HepG2 (cell line): ENCODE data around the gene FBXW2. TPM values are rescaled to one million over a fixed set of nuclear protein-coding genes. Genes with fewer than 3 reads are reported as not detected.

Experiments used
- ATF3 ChIP-seq: sonication (generic); formaldehyde crosslinking; IDR thresholded peaks from 2 replicates; pipeline ENCODE4 v1.4.0; 2020; ENCODE audit warnings: missing genetic modification reagents
- HIC2 ChIP-seq: sonication (generic); formaldehyde crosslinking; IDR thresholded peaks from 2 replicates; pipeline ENCODE4 v1.9.0; 2022; ENCODE audit warnings: low read depth, missing genetic modification reagents
- LBX2 ChIP-seq: sonication (generic); formaldehyde crosslinking; IDR thresholded peaks from 2 replicates; pipeline ENCODE4 v1.5.0; 2020; ENCODE audit warnings: missing genetic modification reagents, mild to moderate bottlenecking, borderline replicate concordance
- MAFG ChIP-seq: sonication (generic); formaldehyde crosslinking; IDR thresholded peaks from 2 replicates; pipeline ENCODE4 v1.5.1; 2020; ENCODE audit warnings: mild to moderate bottlenecking, missing genetic modification reagents
- MLXIP ChIP-seq: sonication (generic); formaldehyde crosslinking; IDR thresholded peaks from 2 replicates; pipeline ENCODE4 v1.9.0; 2021; ENCODE audit warnings: missing genetic modification reagents, borderline replicate concordance
- NAIF1 ChIP-seq: sonication (generic); formaldehyde crosslinking; IDR thresholded peaks from 2 replicates; pipeline ENCODE4 v1.5.0; 2020; ENCODE audit warnings: mild to moderate bottlenecking, missing genetic modification reagents, borderline replicate concordance
- NFIC ChIP-seq: IDR thresholded peaks from 2 replicates; pipeline ENCODE4 v1.6.1; 2012; ENCODE audit warnings: mild to moderate bottlenecking, low read length, inconsistent platforms
- RARG ChIP-seq: sonication (generic); formaldehyde crosslinking; IDR thresholded peaks from 2 replicates; pipeline ENCODE4 v1.4.0; 2020; ENCODE audit warnings: low read depth, mild to moderate bottlenecking, missing genetic modification reagents
- RXRA ChIP-seq: sonication (generic); formaldehyde crosslinking; IDR thresholded peaks from 2 replicates; pipeline ENCODE4 v1.5.1; 2020; ENCODE audit warnings: missing genetic modification reagents
- SATB2 ChIP-seq: sonication (generic); formaldehyde crosslinking; IDR thresholded peaks from 2 replicates; pipeline ENCODE4 v1.5.0; 2020; ENCODE audit warnings: missing genetic modification reagents
- SYNCRIP ChIP-seq: fragments of 200-400 bp; formaldehyde crosslinking; IDR thresholded peaks from 2 replicates; pipeline ENCODE4 v1.6.1; 2018; ENCODE audit warnings: mild to moderate bottlenecking, low read depth, low read length; ENCODE audit not compliant: insufficient read depth
- TCF12 ChIP-seq, 2 experiments: fragments of 450-650 bp in 1 of 2; sonication (generic) in 1 of 2; formaldehyde crosslinking in 1 of 2; IDR thresholded peaks; 2 replicates each; pipeline versions ENCODE4 v1.6.1 to v1.8.0; 2017 to 2022; ENCODE audit warnings: antibody characterized with exemption in 1 of 2, mild to moderate bottlenecking in 1 of 2, missing genetic modification reagents in 1 of 2, moderate library complexity in 1 of 2
- ZC3H4 ChIP-seq: sonication (generic); formaldehyde crosslinking; IDR thresholded peaks from 2 replicates; pipeline ENCODE4 v1.4.0; 2020; ENCODE audit warnings: missing genetic modification reagents, borderline replicate concordance
- ZNF160 ChIP-seq: sonication (generic); formaldehyde crosslinking; IDR thresholded peaks from 2 replicates; pipeline ENCODE4 v1.8.0; 2022; ENCODE audit warnings: mild to moderate bottlenecking, inconsistent platforms, missing genetic modification reagents
- ZNF251 ChIP-seq: sonication (generic); formaldehyde crosslinking; IDR thresholded peaks from 2 replicates; pipeline ENCODE4 v1.9.0; 2021; ENCODE audit warnings: mild to moderate bottlenecking, missing genetic modification reagents
- ZNF484 ChIP-seq: sonication (generic); formaldehyde crosslinking; IDR thresholded peaks from 2 replicates; pipeline ENCODE4 v1.5.1; 2020; ENCODE audit warnings: mild to moderate bottlenecking, low read depth, missing genetic modification reagents, borderline replicate concordance
- ZNF768 ChIP-seq: sonication (generic); formaldehyde crosslinking; IDR thresholded peaks from 2 replicates; pipeline ENCODE4 v1.4.0; 2020; ENCODE audit warnings: missing genetic modification reagents
- ZNF776 ChIP-seq: sonication (generic); formaldehyde crosslinking; IDR thresholded peaks from 2 replicates; pipeline ENCODE4 v1.4.0; 2020; ENCODE audit warnings: mild to moderate bottlenecking, missing genetic modification reagents
- ZNF781 ChIP-seq: sonication (generic); formaldehyde crosslinking; IDR thresholded peaks from 2 replicates; pipeline ENCODE4 v1.5.1; 2020; ENCODE audit warnings: borderline replicate concordance, mild to moderate bottlenecking, missing genetic modification reagents; ENCODE audit errors: not compliant biosample characterization
- ZNF879 ChIP-seq: sonication (generic); formaldehyde crosslinking; IDR thresholded peaks from 2 replicates; pipeline ENCODE4 v1.8.1; 2023; ENCODE audit warnings: missing genetic modification reagents
- polyA plus RNA-seq, 8 experiments: library from polyadenylated mRNA; depleted of rRNA in 3 of 8; stranded (reverse) in 7 of 8; unstranded in 1 of 8; fragments of >200 nt; fragmentation: Illumina TruSeq in 4 of 8; extraction: Trizol in 4 of 8; gene quantifications; 2 replicates each; pipeline versions ENCODE4 v1.2.1 to v1.2.3, GENCODE V29; 2011 to 2016; ENCODE audit warnings: low read depth in 4 of 8, missing spikeins in 1 of 8, mixed read lengths in 1 of 8; ENCODE audit not compliant: insufficient read depth in 1 of 8
- total RNA-seq, 5 experiments: library from RNA; depleted of rRNA; stranded (reverse); fragments of >200 nt; fragmentation: Illumina TruSeq; extraction: Trizol; gene quantifications; 2 replicates each; pipeline ENCODE4 v1.2.3, GENCODE V29; 2016; ENCODE audit warnings: low read depth in 1 of 5
- TF ChIP-seq, protein P1 (sequence below): sonication (generic); formaldehyde crosslinking; IDR thresholded peaks from 2 replicates; pipeline ENCODE4 v1.5.0; 2020; ENCODE audit warnings: mild to moderate bottlenecking, missing genetic modification reagents, borderline replicate concordance

The FBXW2 gene
- total and polyA plus RNA-seq, 2 of the 13 experiments (the other 11 are each of a cell fraction or from before 2014, with no cell fraction given) = 35.4 to 43.1 TPM

DNA sequence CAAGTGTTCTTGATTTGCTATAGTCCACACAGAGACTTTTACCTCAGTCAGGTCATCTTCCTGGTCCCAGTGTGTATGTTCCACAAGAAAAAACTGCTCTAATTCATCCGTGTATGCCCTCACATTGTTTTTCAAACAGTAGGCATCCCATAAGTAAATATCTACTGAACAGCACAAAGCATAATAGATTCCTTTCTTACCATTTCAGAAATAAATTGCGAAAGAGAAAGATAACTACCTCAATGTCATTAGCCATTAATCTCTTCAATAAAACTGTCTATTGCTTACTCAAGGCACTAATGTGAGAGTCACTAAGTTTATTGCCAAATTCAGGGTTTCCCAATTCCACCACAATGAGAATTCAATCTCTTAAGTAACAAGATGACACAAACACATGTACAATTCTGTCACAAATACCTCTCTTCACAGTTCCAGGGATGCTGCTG is 9.6 kb downstream of the FBXW2 start (continued):
- TF ChIP-seq NFIC (no peak), ZNF160 (CRISPR knock-in tag) (no peak), RXRA (CRISPR knock-in tag) (no peak), ZNF484 (no peak), ZNF879 (no peak), TCF12 (IDR thresholded peaks at IDR 0.05) (no peak), TCF12 (CRISPR knock-in tag; IDR thresholded peaks at IDR 0.05) (no peak), ZNF251 (no peak), MLXIP (CRISPR knock-in tag) (no peak), ATF3 (CRISPR knock-in tag) (no peak), ZC3H4 (CRISPR knock-in tag) (no peak), SATB2 (0 out of 2 replicates have a peak, but pooled peaks have one; percentile 76), ZNF768 (CRISPR knock-in tag) (no peak), RARG (no peak), LBX2 (CRISPR knock-in tag) (no peak), NAIF1 (CRISPR knock-in tag) (no peak), SYNCRIP (no peak), MAFG (no peak), HIC2 (CRISPR knock-in tag) (no peak), ZNF781 (CRISPR knock-in tag) (no peak), ZNF776 (CRISPR knock-in tag) (no peak)
- TF ChIP-seq, protein P1, sequence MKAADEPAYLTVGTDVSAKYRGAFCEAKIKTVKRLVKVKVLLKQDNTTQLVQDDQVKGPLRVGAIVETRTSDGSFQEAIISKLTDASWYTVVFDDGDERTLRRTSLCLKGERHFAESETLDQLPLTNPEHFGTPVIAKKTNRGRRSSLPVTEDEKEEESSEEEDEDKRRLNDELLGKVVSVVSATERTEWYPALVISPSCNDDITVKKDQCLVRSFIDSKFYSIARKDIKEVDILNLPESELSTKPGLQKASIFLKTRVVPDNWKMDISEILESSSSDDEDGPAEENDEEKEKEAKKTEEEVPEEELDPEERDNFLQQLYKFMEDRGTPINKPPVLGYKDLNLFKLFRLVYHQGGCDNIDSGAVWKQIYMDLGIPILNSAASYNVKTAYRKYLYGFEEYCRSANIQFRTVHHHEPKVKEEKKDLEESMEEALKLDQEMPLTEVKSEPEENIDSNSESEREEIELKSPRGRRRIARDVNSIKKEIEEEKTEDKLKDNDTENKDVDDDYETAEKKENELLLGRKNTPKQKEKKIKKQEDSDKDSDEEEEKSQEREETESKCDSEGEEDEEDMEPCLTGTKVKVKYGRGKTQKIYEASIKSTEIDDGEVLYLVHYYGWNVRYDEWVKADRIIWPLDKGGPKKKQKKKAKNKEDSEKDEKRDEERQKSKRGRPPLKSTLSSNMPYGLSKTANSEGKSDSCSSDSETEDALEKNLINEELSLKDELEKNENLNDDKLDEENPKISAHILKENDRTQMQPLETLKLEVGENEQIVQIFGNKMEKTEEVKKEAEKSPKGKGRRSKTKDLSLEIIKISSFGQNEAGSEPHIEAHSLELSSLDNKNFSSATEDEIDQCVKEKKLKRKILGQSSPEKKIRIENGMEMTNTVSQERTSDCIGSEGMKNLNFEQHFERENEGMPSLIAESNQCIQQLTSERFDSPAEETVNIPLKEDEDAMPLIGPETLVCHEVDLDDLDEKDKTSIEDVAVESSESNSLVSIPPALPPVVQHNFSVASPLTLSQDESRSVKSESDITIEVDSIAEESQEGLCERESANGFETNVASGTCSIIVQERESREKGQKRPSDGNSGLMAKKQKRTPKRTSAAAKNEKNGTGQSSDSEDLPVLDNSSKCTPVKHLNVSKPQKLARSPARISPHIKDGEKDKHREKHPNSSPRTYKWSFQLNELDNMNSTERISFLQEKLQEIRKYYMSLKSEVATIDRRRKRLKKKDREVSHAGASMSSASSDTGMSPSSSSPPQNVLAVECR (CRISPR knock-in tag) = no peak
